T-helper 17 cell (primary cell): Measurements from ENCODE around the gene NCAM2. TPM values are rescaled to one million over a fixed set of nuclear protein-coding genes. Genes with fewer than 3 reads are reported as not detected.

Experiments
- ATAC-seq: fragments of 150-1000 bp; cut with Tn5 transposase; 2 replicates; pipeline ENCODE4 v1.10.0; 2021; ENCODE audit warnings: mild to moderate bottlenecking, moderate library complexity
- DNase-seq, 3 donors: peaks; one replicate each; pipeline versions ENCODE4 v3.0.0 to v3.0.0-alpha.2; 2020 to 2021
- H3K9me3 ChIP-seq: one replicate; pipeline ENCODE4 v1.7.0; 2013; ENCODE audit warnings: low read length, mild to moderate bottlenecking; ENCODE audit not compliant: control insufficient read depth, poor library complexity, severe bottlenecking
- H3K27ac Mint-ChIP-seq: one replicate; pipeline ENCODE4 v1.8.0; 2022; ENCODE audit warnings: mild to moderate bottlenecking, moderate library complexity, mixed read lengths
- H3K27me3 Mint-ChIP-seq: one replicate; pipeline ENCODE4 v1.8.0; 2022; ENCODE audit warnings: mixed read lengths
- H3K36me3 Mint-ChIP-seq: one replicate; pipeline ENCODE4 v1.8.0; 2022; ENCODE audit warnings: low read depth, mixed read lengths
- H3K4me1 Mint-ChIP-seq: one replicate; pipeline ENCODE4 v1.8.0; 2022; ENCODE audit warnings: mild to moderate bottlenecking, mixed read lengths
- H3K4me3 Mint-ChIP-seq: one replicate; pipeline ENCODE4 v1.8.0; 2022; ENCODE audit warnings: mild to moderate bottlenecking, moderate library complexity, mixed read lengths
- total RNA-seq, 4 donors: library from RNA in 2 of 4; stranded (reverse) in 2 of 4; gene quantifications; one replicate each; pipeline ENCODE4 v1.2.3 and lab custom pipeline; 2022 to 2026

Gene NCAM2
- not detected for total RNA-seq
- 0.12 to 0.30 reads per million in 2 donors for total RNA-seq (lab: John Stamatoyannopoulos, UW)

- peaks cover 7% of the 10 kb centered on the region for H3K4me1 Mint-ChIP-seq
- peaks cover 16% of the 10 kb centered on the region for H3K27me3 Mint-ChIP-seq
- H3K9me3 ChIP-seq, result no peaks in the 10 kb centered on the region
- H3K4me3 Mint-ChIP-seq, result peak within 1 kb of the TSS; percentile 74
- no peak within 1 kb of the TSS for H3K27ac Mint-ChIP-seq
- ATAC-seq (peak; percentile 83), DNase-seq (peak; percentile 34 to 47 (median 45))
- H3K36me3 Mint-ChIP-seq, result no peaks in the 10 kb centered on the region
Measured at GRCh38 chr21:20997636-20998455, at the start of gene NCAM2. TSS of gene NCAM2 (plus strand) at chr21:20998409.

GRCh38 chr21:20949884-20950283, 48.3 kb upstream of the NCAM2 start:
- no peak for DNase-seq
- no peak overlapping the region for H3K4me3 Mint-ChIP-seq
- H3K27me3 Mint-ChIP-seq, result no peaks in the 10 kb centered on the region
- no peak for ATAC-seq
- H3K4me1 Mint-ChIP-seq, result no peaks in the 10 kb centered on the region
- no peaks in the 10 kb centered on the region for H3K36me3 Mint-ChIP-seq
- H3K27ac Mint-ChIP-seq, result no peak overlapping the region
- no peaks in the 10 kb centered on the region for H3K9me3 ChIP-seq

- no peaks in the 10 kb centered on the region for H3K36me3 Mint-ChIP-seq
- H3K9me3 ChIP-seq, result no peaks in the 10 kb centered on the region
- no peaks in the 10 kb centered on the region for H3K27me3 Mint-ChIP-seq
- H3K4me3 Mint-ChIP-seq, result no peak overlapping the region
- no peak for DNase-seq
- no peak overlapping the region for H3K27ac Mint-ChIP-seq
- no peaks in the 10 kb centered on the region for H3K4me1 Mint-ChIP-seq
- no peak for ATAC-seq
Measured at GRCh38 chr21:20965816-20966215, 32.4 kb upstream of the NCAM2 start.

- DNase-seq (no peak), ATAC-seq (no peak)
- Mint-ChIP-seq H3K36me3 (no peaks in the 10 kb centered on the region), H3K27ac (no peak overlapping the region), H3K27me3 (no peaks in the 10 kb centered on the region), H3K4me3 (no peak overlapping the region), H3K4me1 (no peaks in the 10 kb centered on the region)
- no peaks in the 10 kb centered on the region for H3K9me3 ChIP-seq
Measured at GRCh38 chr21:20968391-20968790, 29.8 kb upstream of the NCAM2 start.

- no peaks in the 10 kb centered on the region for H3K4me1 Mint-ChIP-seq
- H3K27ac Mint-ChIP-seq, result no peak overlapping the region
- DNase-seq, result no peak
- no peaks in the 10 kb centered on the region for H3K36me3 Mint-ChIP-seq
- H3K9me3 ChIP-seq, result no peaks in the 10 kb centered on the region
- H3K4me3 Mint-ChIP-seq, result no peak overlapping the region
- H3K27me3 Mint-ChIP-seq, result no peaks in the 10 kb centered on the region
- ATAC-seq, result no peak
Measured at GRCh38 chr21:20970691-20971090, 27.5 kb upstream of the NCAM2 start.

- no peak for DNase-seq
- no peaks in the 10 kb centered on the region for H3K27me3 Mint-ChIP-seq
- no peak overlapping the region for H3K27ac Mint-ChIP-seq
- no peaks in the 10 kb centered on the region for H3K9me3 ChIP-seq
- ATAC-seq, result no peak
- H3K4me1 Mint-ChIP-seq, result no peaks in the 10 kb centered on the region
- H3K4me3 Mint-ChIP-seq, result no peak overlapping the region
- H3K36me3 Mint-ChIP-seq, result no peaks in the 10 kb centered on the region
Measured at GRCh38 chr21:20971296-20971921, 26.8 kb upstream of the NCAM2 start.

- ATAC-seq, result no peak
- H3K4me1 Mint-ChIP-seq, result peaks cover 7% of the 10 kb centered on the region
- H3K4me3 Mint-ChIP-seq, result no peak overlapping the region
- H3K9me3 ChIP-seq, result no peaks in the 10 kb centered on the region
- peaks cover 2% of the 10 kb centered on the region for H3K27me3 Mint-ChIP-seq
- no peaks in the 10 kb centered on the region for H3K36me3 Mint-ChIP-seq
- H3K27ac Mint-ChIP-seq, result no peak overlapping the region
- DNase-seq, result no peak
Measured at GRCh38 chr21:20994790-20995189, 3.4 kb upstream of the NCAM2 start.

GRCh38 chr21:20996421-20997310, 1.5 kb upstream of the NCAM2 start:
- Mint-ChIP-seq H3K27ac (no peak overlapping the region), H3K36me3 (no peaks in the 10 kb centered on the region), H3K4me3 (peak overlapping the region; percentile 74), H3K27me3 (peaks cover 13% of the 10 kb centered on the region), H3K4me1 (peaks cover 7% of the 10 kb centered on the region)
- H3K9me3 ChIP-seq, result no peaks in the 10 kb centered on the region
- no peak for DNase-seq
- ATAC-seq, result no peak

- DNase-seq (no peak), ATAC-seq (peak; percentile 1)
- peaks cover 7% of the 10 kb centered on the region for H3K4me1 Mint-ChIP-seq
- H3K36me3 Mint-ChIP-seq, result no peaks in the 10 kb centered on the region
- peaks cover 16% of the 10 kb centered on the region for H3K27me3 Mint-ChIP-seq
- no peak overlapping the region for H3K27ac Mint-ChIP-seq
- peak overlapping the region; percentile 74 for H3K4me3 Mint-ChIP-seq
- H3K9me3 ChIP-seq, result no peaks in the 10 kb centered on the region
Measured at GRCh38 chr21:20997311-20997635, 936 bp upstream of the NCAM2 start.

- Mint-ChIP-seq H3K4me1 (peaks cover 7% of the 10 kb centered on the region), H3K4me3 (peak overlapping the region; percentile 74), H3K27ac (no peak overlapping the region), H3K27me3 (peaks cover 16% of the 10 kb centered on the region), H3K36me3 (no peaks in the 10 kb centered on the region)
- peak; percentile 34 for ATAC-seq
- H3K9me3 ChIP-seq, result no peaks in the 10 kb centered on the region
- DNase-seq, result no peak
Measured at GRCh38 chr21:20998456-20998789, 214 bp downstream of the NCAM2 start.

GRCh38 chr21:20998886-20999285, 677 bp downstream of the NCAM2 start:
- H3K9me3 ChIP-seq, result no peaks in the 10 kb centered on the region
- Mint-ChIP-seq H3K4me1 (peaks cover 7% of the 10 kb centered on the region), H3K27me3 (peaks cover 16% of the 10 kb centered on the region), H3K36me3 (no peaks in the 10 kb centered on the region), H3K27ac (no peak overlapping the region), H3K4me3 (peak overlapping the region; percentile 74)
- ATAC-seq (no peak), DNase-seq (no peak)

GRCh38 chr21:20999659-21000058, 1.4 kb downstream of the NCAM2 start:
- H3K27me3 Mint-ChIP-seq, result peaks cover 18% of the 10 kb centered on the region
- peak overlapping the region; percentile 19 for H3K4me3 Mint-ChIP-seq
- no peaks in the 10 kb centered on the region for H3K36me3 Mint-ChIP-seq
- no peak overlapping the region for H3K27ac Mint-ChIP-seq
- no peak for ATAC-seq
- peaks cover 7% of the 10 kb centered on the region for H3K4me1 Mint-ChIP-seq
- H3K9me3 ChIP-seq, result no peaks in the 10 kb centered on the region
- peak in 1 of 3 donors; percentile 25 for DNase-seq

- Mint-ChIP-seq H3K4me1 (peaks cover 7% of the 10 kb centered on the region), H3K4me3 (no peak overlapping the region), H3K27me3 (peaks cover 22% of the 10 kb centered on the region), H3K36me3 (peaks cover 2% of the 10 kb centered on the region), H3K27ac (no peak overlapping the region)
- no peak for DNase-seq
- no peak for ATAC-seq
- H3K9me3 ChIP-seq, result no peaks in the 10 kb centered on the region
Measured at GRCh38 chr21:21000591-21001175, 2.5 kb downstream of the NCAM2 start.
